ENCODE measurements around the gene GOLGA8N. TPM values are rescaled to one million over a fixed set of nuclear protein-coding genes. Genes with fewer than 3 reads are reported as not detected.

The GOLGA8N gene
- total and polyA plus RNA-seq, 2 of the 8 experiments (the other 6 are each of a cell fraction or from before 2014, with no cell fraction given) = 0.54 to 0.99 TPM

DNA sequence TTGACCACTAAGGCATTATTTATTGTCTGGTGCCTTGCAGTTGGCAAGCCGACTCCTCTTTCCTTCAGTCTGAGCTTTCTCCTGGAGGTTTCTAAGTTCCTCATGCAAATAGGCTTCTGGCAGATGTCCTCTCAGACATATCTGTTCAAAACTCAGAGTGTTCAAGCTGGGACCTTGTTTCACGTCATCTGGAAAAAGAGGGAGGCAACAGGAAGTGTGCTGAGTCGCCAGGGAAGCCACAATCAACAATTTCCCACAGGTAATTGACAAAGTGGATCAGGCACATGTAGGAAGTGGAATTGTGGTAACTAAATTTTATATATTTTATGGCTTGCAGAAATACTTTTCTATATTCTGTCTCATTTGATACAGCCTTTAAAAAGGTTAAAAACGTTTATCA, 62.8 kb downstream of the GOLGA8N start (continued):
- TF ChIP-seq TEAD4 (IDR thresholded peaks at IDR 0.05; ENCODE audit: low read depth, low read length) = no peak

All from H1 (cell line).